ENCODE data around the gene SUMF1.

- TF ChIP-seq CTCF (IDR thresholded peaks at IDR 0.05) (no peak), POLR2A (IDR thresholded peaks at IDR 0.05; ENCODE audit: low read depth) (no peak), POLR2AphosphoS5 (IDR thresholded peaks at IDR 0.05) (no peak)
These were observed 110.9 kb downstream of the SUMF1 start for GRCh38 chr3:4356220-4356540.

Measured in esophagus muscularis mucosa (tissue), 3 donors.